Stomach (tissue), 9 donors: ENCODE results near the gene DHRS4. TPM values are rescaled to one million over a fixed set of nuclear protein-coding genes. Genes with fewer than 3 reads are reported as not detected.
"Not testable (repeated sequence)": the region's sequence is repeated elsewhere in the genome, so short reads cannot be mapped to it uniquely, and the experiment has no call there.

Source experiments
- DNase-seq, 2 donors: peaks; one replicate each; pipeline versions ENCODE4 v3.0.0 to v3.0.0-alpha.2; 2013 to 2019
- H3K27ac ChIP-seq, 5 donors: fragments of 200-600 bp in 4 of 5; sonication (generic) in 4 of 5; one replicate each; pipeline ENCODE4 v1.5.1; 2013 to 2019; ENCODE audit warnings: mild to moderate bottlenecking in 1 of 5, moderate library complexity in 1 of 5
- H3K27me3 ChIP-seq, 3 donors: fragments of 200-600 bp; sonication (generic); one replicate each; pipeline ENCODE4 v1.5.1; 2017 to 2019; ENCODE audit warnings: mixed run types in 1 of 3
- H3K36me3 ChIP-seq, 4 donors: fragments of 200-600 bp; sonication (generic); 1 replicate in 3 of 4; 2 replicates in 1 of 4; pipeline ENCODE4 v1.5.1; 2016 to 2019
- H3K4me1 ChIP-seq, 4 donors: fragments of 200-600 bp; sonication (generic); one replicate each; pipeline ENCODE4 v1.5.1; 2016 to 2019
- H3K4me3 ChIP-seq, 4 donors: fragments of 200-600 bp; sonication (generic) in 3 of 4; one replicate each; pipeline ENCODE4 v1.5.1; 2016 to 2019; ENCODE audit warnings: mild to moderate bottlenecking in 1 of 4
- H3K9me3 ChIP-seq, 4 donors: fragments of 200-600 bp; sonication (generic); one replicate each; pipeline ENCODE4 v1.5.1; 2016 to 2019
- CTCF ChIP-seq, 7 experiments: fragments of 450-650 bp in 4 of 7; fragments of 200-600 bp in 3 of 7; sonication (generic) in 3 of 7; IDR thresholded peaks; one replicate each; pipeline ENCODE4 v1.5.1; 2016 to 2019; ENCODE audit warnings: antibody characterized with exemption in 7 of 7, control low read depth in 2 of 7, mild to moderate bottlenecking in 1 of 7
- WGBS, 5 donors: extraction: QIAGEN DNeasy Blood & Tissue Kit in 3 of 5; methylation state at CpG; one replicate each; pipeline versions ENCODE4 v1.1.5 to v1.1.7; 2013 to 2018; 5-methylcytosine and 5-hydroxymethylcytosine counted together
- intact Hi-C: fragments of 100-400 bp; cut with DNase I; formaldehyde crosslinking; loops from one replicate; pipeline ENCODE4 v1.15.1; 2023; ENCODE audit warnings: low total_unique reads
- polyA plus RNA-seq, 3 donors: library from polyadenylated mRNA; stranded (reverse); fragments of 200-250 nt; gene quantifications; one replicate each; pipeline ENCODE4 v1.2.3, GENCODE V29; 2013
- total RNA-seq, 5 donors: library from RNA; depleted of rRNA; stranded (reverse); fragments of >200 nt; gene quantifications; one replicate each; pipeline versions ENCODE4 v1.1.0 to v1.2.3, GENCODE V29; 2014 to 2016
- donor health status: healthy with polysubstance abuse.
- donor health status: Bipolar disorder and iron deficiency.
- donor health status: healthy.

DHRS4 gene
- total and polyA plus RNA-seq, 8 donors, result 29.0 to 114 (median 42.3) TPM

- H3K27ac ChIP-seq, intact Hi-C loops, H3K27me3 ChIP-seq, H3K4me1 ChIP-seq, H3K9me3 ChIP-seq, H3K4me3 ChIP-seq, DNase-seq: not testable (repeated sequence)
- WGBS, 5 donors, result 93 to 100% (median 100%) methylated on average over 1 of the region's 2 CpGs
- H3K36me3 ChIP-seq, result peaks cover 0 to 16% (median 10%) of the 10 kb centered on the region in 4 donors
Observed at GRCh38 chr14:23961704-23962103, 8.1 kb downstream of the DHRS4 start.

GRCh38 chr14:23969130-23969480 lies 15.5 kb downstream of the DHRS4 start:
- DNase-seq, H3K4me1 ChIP-seq, intact Hi-C loops, H3K9me3 ChIP-seq, H3K27me3 ChIP-seq, H3K36me3 ChIP-seq: not testable (repeated sequence)
- Histone ChIP-seq H3K27ac (peak overlapping the region in 1 of 5 donors; percentile 53), H3K4me3 (peak overlapping the region in 2 of 4 donors; percentile 44 to 58)
- 50 to 63% (median 60%) methylated on average over 1 of the region's 9 CpGs; no CpG with 5 or more reads in 2 of the 5 donors for WGBS, 5 donors

GRCh38 chr14:23969481-23970282 lies 16.1 kb downstream of the DHRS4 start:
- not testable (repeated sequence) for H3K36me3 ChIP-seq, H3K9me3 ChIP-seq, H3K27me3 ChIP-seq, H3K4me1 ChIP-seq
- DNase-seq, result peak; percentile 67 to 74
- peak overlapping the region; percentile 42 to 58 (median 44) for H3K4me3 ChIP-seq
- intact Hi-C loops, result loop anchor here (10.0 kb wide), 1 partner anchor 65 kb away; no protein-coding TSS in a partner anchor
- 7 to 17% (median 13%) methylated on average over 15 to 58 of the region's 61 CpGs for WGBS, 5 donors
- H3K27ac ChIP-seq, result peak overlapping the region in 3 of 5 donors; percentile 41 to 53 (median 51)

- peak overlapping the region in 3 of 4 donors; percentile 42 to 58 (median 44) for H3K4me3 ChIP-seq
- not testable (repeated sequence) for H3K9me3 ChIP-seq, H3K4me1 ChIP-seq, H3K27me3 ChIP-seq, DNase-seq, H3K27ac ChIP-seq, H3K36me3 ChIP-seq
- intact Hi-C loops, result loop anchor here (10.0 kb wide), 1 partner anchor 65 kb away; no protein-coding TSS in a partner anchor
- WGBS, 5 donors, result 60 to 80% (median 67%) methylated on average over 2 to 15 of the region's 15 CpGs
Observed at GRCh38 chr14:23970283-23970659, 16.7 kb downstream of the DHRS4 start.

- H3K9me3 ChIP-seq, H3K27ac ChIP-seq, H3K27me3 ChIP-seq, H3K4me1 ChIP-seq, H3K4me3 ChIP-seq, H3K36me3 ChIP-seq: not testable (repeated sequence)
- peak; percentile 47 to 51 for DNase-seq
- 63 to 96% (median 66%) methylated on average over 3 to 8 of the region's 8 CpGs for WGBS, 5 donors
- intact Hi-C loops, result loop anchor here (10.0 kb wide), 1 partner anchor 62 kb away; no protein-coding TSS in a partner anchor
Observed at GRCh38 chr14:23973178-23973577, 19.6 kb downstream of the DHRS4 start.

GRCh38 chr14:23974041-23974440 lies 20.5 kb downstream of the DHRS4 start:
- not testable (repeated sequence) for DNase-seq
- intact Hi-C loops, result loop anchor here (10.0 kb wide), 1 partner anchor 61 kb away; no protein-coding TSS in a partner anchor

GRCh38 chr14:23977208-23977607 lies 23.6 kb downstream of the DHRS4 start:
- not testable (repeated sequence) for H3K36me3 ChIP-seq, H3K27me3 ChIP-seq, H3K4me1 ChIP-seq, H3K27ac ChIP-seq, H3K9me3 ChIP-seq, H3K4me3 ChIP-seq
- peak in 1 of 7 experiments; percentile 7 for TF ChIP-seq CTCF (IDR thresholded peaks at IDR 0.05)
- DNase-seq, result peak in 1 of 2 donors; percentile 32
- 42 to 65% (median 59%) methylated on average over 2 of the region's 2 CpGs for WGBS, 5 donors
- intact Hi-C loops, result loop anchor here (10.0 kb wide), 1 partner anchor 58 kb away; no protein-coding TSS in a partner anchor

More at GRCh38 chr14:23974041-23974440, 20.5 kb downstream of the DHRS4 start:
- H3K27me3 ChIP-seq, H3K4me3 ChIP-seq, H3K9me3 ChIP-seq, H3K4me1 ChIP-seq, H3K27ac ChIP-seq, H3K36me3 ChIP-seq: not testable (repeated sequence)

- H3K36me3 ChIP-seq, H3K27me3 ChIP-seq, DNase-seq, H3K4me3 ChIP-seq, H3K27ac ChIP-seq, H3K9me3 ChIP-seq, intact Hi-C loops: not testable (repeated sequence)
- H3K4me1 ChIP-seq, result peaks cover 0 to 30% (median 24%) of the 10 kb centered on the region in 4 donors
- 81 to 93% (median 86%) methylated on average over 10 of the region's 10 CpGs for WGBS, 5 donors
Observed at GRCh38 chr14:23981951-23982813, 28.6 kb downstream of the DHRS4 start.
